ENCODE measurements around the gene VAMP7. TPM values are rescaled to one million over a fixed set of nuclear protein-coding genes. Genes with fewer than 3 reads are reported as not detected.
"Not testable (repeated sequence)": the region's sequence is repeated elsewhere in the genome, so short reads cannot be mapped to it uniquely, and the experiment has no call there.

The VAMP7 gene, protein sequence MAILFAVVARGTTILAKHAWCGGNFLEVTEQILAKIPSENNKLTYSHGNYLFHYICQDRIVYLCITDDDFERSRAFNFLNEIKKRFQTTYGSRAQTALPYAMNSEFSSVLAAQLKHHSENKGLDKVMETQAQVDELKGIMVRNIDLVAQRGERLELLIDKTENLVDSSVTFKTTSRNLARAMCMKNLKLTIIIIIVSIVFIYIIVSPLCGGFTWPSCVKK
- 44.9 and 54.5 TPM in 2 replicates for total RNA-seq (ENCODE audit: low replicate concordance)

- DNase-seq (ENCODE audit: low read depth), result peak; percentile 81
- H3K4me3 ChIP-seq (ENCODE audit: low read depth, low read length), result peak within 1 kb of the TSS; percentile 78
- TF ChIP-seq CTCF (IDR thresholded peaks at IDR 0.05; ENCODE audit: insufficient read depth, low read length), result no peak
These were observed at the start of gene VAMP7 for GRCh38 chrX:155881158-155881993. Gene VAMP7 (plus strand): TSS chrX:155881345. CDS start chrX:155889467, 8,122 bp downstream.

- no peak for TF ChIP-seq CTCF (IDR thresholded peaks at IDR 0.05; ENCODE audit: insufficient read depth, low read length)
- H3K4me3 ChIP-seq (ENCODE audit: low read depth, low read length), result no peak overlapping the region
- no peak for DNase-seq (ENCODE audit: low read depth)
These were observed 39.9 kb upstream of the VAMP7 start for GRCh38 chrX:155841232-155841631.

DNA sequence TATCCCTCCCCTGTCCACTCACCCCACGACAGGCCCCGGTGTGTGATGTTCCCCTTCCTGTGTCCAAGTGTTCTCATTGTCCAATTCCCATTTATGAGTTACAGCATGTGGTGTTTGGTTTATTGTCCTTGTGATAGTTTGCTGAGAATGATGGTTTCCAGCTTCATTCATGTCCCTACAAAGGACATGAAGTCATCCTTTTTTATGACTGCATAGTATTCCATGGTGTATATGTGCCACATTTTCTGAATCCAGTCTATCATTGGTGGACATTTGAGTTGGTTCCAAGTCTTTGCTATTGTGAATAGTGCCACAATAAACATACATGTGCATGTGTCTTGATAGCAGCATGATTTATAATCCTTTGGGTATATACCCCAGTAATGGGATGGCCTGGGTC is 29.4 kb upstream of the VAMP7 start:
- DNase-seq (ENCODE audit: low read depth); H3K4me3 ChIP-seq (ENCODE audit: low read depth, low read length): not testable (repeated sequence)

- H3K4me3 ChIP-seq (ENCODE audit: low read depth, low read length), result no peak overlapping the region
- peak; percentile 31 for TF ChIP-seq CTCF (IDR thresholded peaks at IDR 0.05; ENCODE audit: insufficient read depth, low read length)
- peak; percentile 18 for DNase-seq (ENCODE audit: low read depth)
These were observed 23.6 kb upstream of the VAMP7 start for GRCh38 chrX:155857561-155857960.

GRCh38 chrX:155864655-155865054 is 16.5 kb upstream of the VAMP7 start:
- no peak overlapping the region for H3K4me3 ChIP-seq (ENCODE audit: low read depth, low read length)
- peak; percentile 39 for TF ChIP-seq CTCF (IDR thresholded peaks at IDR 0.05; ENCODE audit: insufficient read depth, low read length)
- DNase-seq (ENCODE audit: low read depth), result peak; percentile 15

GRCh38 chrX:155865193-155865592 is 16.0 kb upstream of the VAMP7 start:
- no peak for TF ChIP-seq CTCF (IDR thresholded peaks at IDR 0.05; ENCODE audit: insufficient read depth, low read length)
- H3K4me3 ChIP-seq (ENCODE audit: low read depth, low read length), result no peak overlapping the region
- no peak for DNase-seq (ENCODE audit: low read depth)

DNA sequence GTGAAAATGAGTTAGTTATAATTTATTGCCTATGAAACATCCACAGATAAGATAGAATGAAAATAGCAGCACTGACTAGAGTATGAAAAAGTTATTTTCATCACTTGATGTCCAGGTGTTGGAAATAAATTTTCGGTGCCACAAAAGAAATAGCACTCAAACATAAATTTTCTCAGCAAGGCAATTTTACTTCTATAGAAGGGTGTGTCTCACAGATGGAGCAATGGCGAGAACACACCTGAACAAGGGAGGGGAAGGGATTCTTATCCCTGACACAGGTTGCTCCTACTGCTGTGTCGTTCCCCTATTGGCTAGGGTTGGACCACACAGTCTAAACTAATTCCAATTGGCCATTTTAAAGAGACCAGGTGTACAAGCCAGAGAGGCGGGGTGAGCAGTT is 13.3 kb upstream of the VAMP7 start:
- TF ChIP-seq CTCF (IDR thresholded peaks at IDR 0.05; ENCODE audit: insufficient read depth, low read length), result no peak

More for the DNA sequence above, 13.3 kb upstream of the VAMP7 start:
- DNase-seq (ENCODE audit: low read depth), result no peak
- H3K4me3 ChIP-seq (ENCODE audit: low read depth, low read length), result no peak overlapping the region

Measured in fibroblast of the aortic adventitia (primary cell).